Kidney (tissue), 14 donors: ENCODE measurements around the gene ADRA2B. TPM values are rescaled to one million over a fixed set of nuclear protein-coding genes. Genes with fewer than 3 reads are reported as not detected.
A peak's percentile ranks its signal among the peaks of the same experiment; 100 is the strongest.

Experiments
- DNase-seq, 5 donors: peaks; one replicate each; pipeline ENCODE4 v3.0.0-alpha.2; 2013 to 2020
- FAIRE-seq: peaks from 2 replicates; lab custom pipeline; 2012; peaks lifted over from hg19 to GRCh38; lab: Jason Lieb, UNC
- H3K27ac ChIP-seq, 2 donors: one replicate each; pipeline ENCODE4 v1.7.0; 2013; ENCODE audit warnings: low read depth in 2 of 2, low read length in 2 of 2, inconsistent platforms in 1 of 2
- H3K27me3 ChIP-seq: one replicate; pipeline ENCODE4 v1.7.1; 2013; ENCODE audit warnings: low read length, inconsistent platforms; ENCODE audit not compliant: control insufficient read depth, insufficient read depth
- H3K36me3 ChIP-seq, 3 donors: one replicate each; pipeline versions ENCODE4 v1.7.0 to v1.7.1; 2013; ENCODE audit warnings: low read length in 3 of 3, control low read depth in 1 of 3, inconsistent platforms in 1 of 3; ENCODE audit not compliant: insufficient read depth in 3 of 3, control insufficient read depth in 2 of 3
- H3K4me1 ChIP-seq, 3 donors: one replicate each; pipeline versions ENCODE4 v1.7.0 to v1.7.1; 2013; ENCODE audit warnings: low read length in 3 of 3, inconsistent platforms in 1 of 3, low read depth in 1 of 3; ENCODE audit not compliant: control insufficient read depth in 2 of 3, insufficient read depth in 2 of 3
- H3K4me3 ChIP-seq, 3 donors: one replicate each; pipeline versions ENCODE4 v1.7.0 to v1.8.1; 2013; ENCODE audit warnings: low read length in 3 of 3, control low read depth in 1 of 3, inconsistent platforms in 1 of 3
- H3K9ac ChIP-seq, 3 donors: one replicate each; pipeline versions ENCODE4 v1.7.0 to v1.7.1; 2013; ENCODE audit warnings: low read length in 3 of 3, control low read depth in 1 of 3, inconsistent platforms in 1 of 3
- H3K9me3 ChIP-seq, 3 donors: one replicate each; pipeline versions ENCODE4 v1.7.0 to v1.7.1; 2013; ENCODE audit warnings: low read length in 3 of 3, control low read depth in 1 of 3, inconsistent platforms in 1 of 3; ENCODE audit not compliant: control insufficient read depth in 2 of 3, insufficient read depth in 1 of 3
- CTCF ChIP-seq: IDR thresholded peaks from 3 replicates; pipeline ENCODE4 v1.5.1; 2012; ENCODE audit warnings: mild to moderate bottlenecking, moderate library complexity, borderline replicate concordance; ENCODE audit not compliant: insufficient read depth; ENCODE audit errors: extremely low read depth
- intact Hi-C: fragments of 100-400 bp; cut with DNase I; formaldehyde crosslinking; loops from one replicate; pipeline ENCODE4 v1.11.1; 2022
- polyA plus RNA-seq: library from polyadenylated mRNA; stranded (reverse); fragments of 350-450 nt; fragmentation: Illumina TruSeq; extraction: RNeasy Lipid Tissue Mini Kit (QIAGEN cat#74804); gene quantifications from one replicate; pipeline ENCODE4 v1.2.3, GENCODE V29; 2014; ENCODE audit warnings: low read depth, low replicate concordance; ENCODE audit not compliant: insufficient read depth
- total RNA-seq: library from RNA; stranded (reverse); fragmentation: NEBNext Ultra II Directional; extraction: Animal tissue kit (Norgen Biotek cat#: 25700); gene quantifications from one replicate; pipeline ENCODE4 v1.2.1, GENCODE V29; 2021
- donor health status: control.
- donor health status: control.
- donor health status: control.
- donor health status: control.
- donor health status: control.
- donor health status: DM: yes; HTN: yes; CAD: no.
- donor health status: Normal renal cell carcinoma (clear cell type).

Gene ADRA2B
- total and polyA plus RNA-seq, 2 donors from 2014 or later = 1.4 to 4.8 TPM

GRCh38 chr2:96158554-96158940 lies 42.2 kb upstream of the ADRA2B start:
- Histone ChIP-seq H3K27me3 (no peaks in the 10 kb centered on the region), H3K9me3 (no peaks in the 10 kb centered on the region), H3K27ac (no peak overlapping the region), H3K4me3 (no peak overlapping the region), H3K4me1 (no peaks in the 10 kb centered on the region), H3K9ac (no peak overlapping the region), H3K36me3 (no peaks in the 10 kb centered on the region)
- intact Hi-C loops = no loop called here
- peak in 1 of 5 donors; percentile 35 for DNase-seq
- no peak for FAIRE-seq
- no peak for TF ChIP-seq CTCF

GRCh38 chr2:96157649-96158553 lies 41.5 kb upstream of the ADRA2B start:
- intact Hi-C loops = no loop called here
- no peak for TF ChIP-seq CTCF
- H3K9ac ChIP-seq = no peak overlapping the region
- no peak overlapping the region for H3K27ac ChIP-seq
- no peaks in the 10 kb centered on the region for H3K9me3 ChIP-seq
- H3K27me3 ChIP-seq = no peaks in the 10 kb centered on the region
- FAIRE-seq = no peak
- no peaks in the 10 kb centered on the region for H3K4me1 ChIP-seq
- no peak overlapping the region for H3K4me3 ChIP-seq
- peak in 1 of 5 donors; percentile 30 for DNase-seq
- no peaks in the 10 kb centered on the region for H3K36me3 ChIP-seq

- FAIRE-seq (no peak), DNase-seq (peak in 1 of 5 donors; percentile 31)
- Histone ChIP-seq H3K4me1 (no peaks in the 10 kb centered on the region), H3K27me3 (no peaks in the 10 kb centered on the region), H3K36me3 (no peaks in the 10 kb centered on the region), H3K27ac (no peak overlapping the region), H3K9me3 (no peaks in the 10 kb centered on the region), H3K4me3 (no peak overlapping the region), H3K9ac (no peak overlapping the region)
- no peak for TF ChIP-seq CTCF
- intact Hi-C loops = no loop called here
Measured at GRCh38 chr2:96156926-96157648, 40.7 kb upstream of the ADRA2B start.
